Measurements from ENCODE around the gene DDX27.

DDX27 gene

DNA sequence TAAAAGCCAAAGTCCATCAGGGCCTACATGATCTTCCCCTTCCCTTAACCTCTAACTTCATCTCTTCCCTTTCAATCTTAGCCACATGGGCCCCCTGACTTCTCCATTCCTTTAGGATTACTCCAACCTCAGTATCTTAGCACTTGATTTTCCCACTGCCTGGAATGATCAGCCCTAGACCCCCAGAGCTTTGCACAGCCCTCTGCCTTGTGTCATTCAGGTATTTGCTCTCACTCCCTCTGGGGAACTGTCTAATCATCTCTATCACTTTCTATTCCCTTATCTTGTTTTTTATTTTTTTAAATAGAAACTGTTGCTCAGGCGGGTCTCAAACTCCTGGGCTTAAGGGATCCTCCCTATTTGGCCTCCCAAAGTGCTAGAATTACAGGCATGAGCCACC lies 72.0 kb downstream of the DDX27 start:
- TF ChIP-seq, protein P1, sequence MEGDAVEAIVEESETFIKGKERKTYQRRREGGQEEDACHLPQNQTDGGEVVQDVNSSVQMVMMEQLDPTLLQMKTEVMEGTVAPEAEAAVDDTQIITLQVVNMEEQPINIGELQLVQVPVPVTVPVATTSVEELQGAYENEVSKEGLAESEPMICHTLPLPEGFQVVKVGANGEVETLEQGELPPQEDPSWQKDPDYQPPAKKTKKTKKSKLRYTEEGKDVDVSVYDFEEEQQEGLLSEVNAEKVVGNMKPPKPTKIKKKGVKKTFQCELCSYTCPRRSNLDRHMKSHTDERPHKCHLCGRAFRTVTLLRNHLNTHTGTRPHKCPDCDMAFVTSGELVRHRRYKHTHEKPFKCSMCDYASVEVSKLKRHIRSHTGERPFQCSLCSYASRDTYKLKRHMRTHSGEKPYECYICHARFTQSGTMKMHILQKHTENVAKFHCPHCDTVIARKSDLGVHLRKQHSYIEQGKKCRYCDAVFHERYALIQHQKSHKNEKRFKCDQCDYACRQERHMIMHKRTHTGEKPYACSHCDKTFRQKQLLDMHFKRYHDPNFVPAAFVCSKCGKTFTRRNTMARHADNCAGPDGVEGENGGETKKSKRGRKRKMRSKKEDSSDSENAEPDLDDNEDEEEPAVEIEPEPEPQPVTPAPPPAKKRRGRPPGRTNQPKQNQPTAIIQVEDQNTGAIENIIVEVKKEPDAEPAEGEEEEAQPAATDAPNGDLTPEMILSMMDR (IDR thresholded peaks at IDR 0.05; ENCODE audit: borderline replicate concordance, insufficient read depth, low read depth, low read length) = no peak

DNA sequence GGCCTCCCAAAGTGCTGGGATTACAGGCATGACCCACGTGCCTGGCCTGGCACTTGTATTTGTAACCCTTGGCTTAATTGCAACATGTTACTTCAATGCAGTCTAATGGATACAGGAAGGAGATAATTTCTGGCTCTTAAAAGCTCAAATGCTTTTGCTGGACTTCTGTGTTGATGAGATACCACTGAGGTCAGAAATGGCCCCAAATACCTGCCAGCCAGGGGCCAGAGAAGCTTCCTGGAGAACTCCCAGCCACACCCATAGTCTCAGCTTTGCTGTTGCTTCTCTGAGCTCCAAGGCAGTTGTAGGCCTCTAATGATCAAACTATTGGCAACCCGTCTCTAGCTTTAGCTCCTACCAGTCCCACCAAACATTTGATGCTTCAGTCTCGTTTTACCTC lies 72.8 kb downstream of the DDX27 start:
- H3K4me3 ChIP-seq (ENCODE audit: low read depth, low read length) = no peak overlapping the region
- TF ChIP-seq, protein P1 (IDR thresholded peaks at IDR 0.05; ENCODE audit: borderline replicate concordance, insufficient read depth, low read depth, low read length) = no peak

More for the DNA sequence above, 72.0 kb downstream of the DDX27 start:
- no peak overlapping the region for H3K4me3 ChIP-seq (ENCODE audit: low read depth, low read length)

DNA sequence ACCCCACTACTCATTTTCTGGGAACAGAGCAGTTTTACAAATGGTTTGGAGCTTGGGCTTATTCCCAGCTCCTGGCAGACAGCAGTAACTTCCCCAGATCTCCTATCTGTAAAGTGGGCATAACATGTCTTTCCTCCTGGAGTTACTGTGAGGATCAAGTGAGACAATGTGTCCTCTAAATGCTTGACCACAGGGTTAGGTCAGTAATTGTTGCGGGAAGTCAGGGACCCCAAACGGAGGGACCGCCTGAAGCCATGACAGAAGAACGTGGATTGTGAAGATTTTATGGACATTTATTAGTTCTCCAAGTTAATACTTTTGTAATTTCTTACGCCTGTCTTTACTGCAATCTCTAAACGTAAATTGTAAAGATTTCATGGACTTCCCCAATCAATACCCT lies 73.9 kb downstream of the DDX27 start:
- TF ChIP-seq, protein P1 (IDR thresholded peaks at IDR 0.05; ENCODE audit: borderline replicate concordance, insufficient read depth, low read depth, low read length) = no peak
- no peak overlapping the region for H3K4me3 ChIP-seq (ENCODE audit: low read depth, low read length)
